Heart left ventricle (tissue), 16 donors: Measurements from ENCODE around the gene IL10RB. TPM values are rescaled to one million over a fixed set of nuclear protein-coding genes. Genes with fewer than 3 reads are reported as not detected.
"Not testable (repeated sequence)": the region's sequence is repeated elsewhere in the genome, so short reads cannot be mapped to it uniquely, and the experiment has no call there.

ENCODE experiments used
- ATAC-seq, 4 donors: fragments of 200-7000 bp; cut with Tn5 transposase; one replicate each; pipeline ENCODE4 v1.9.1; 2020 to 2022; ENCODE audit warnings: moderate library complexity in 4 of 4, mild to moderate bottlenecking in 3 of 4, moderate number of reproducible peaks in 1 of 4
- DNase-seq, 5 donors: peaks; one replicate each; pipeline ENCODE4 v3.0.0-alpha.2; 2020
- H3K27ac ChIP-seq, 12 donors: fragments of 200-600 bp; sonication (generic) in 4 of 12; one replicate each; pipeline versions ENCODE4 v1.5.0 to v1.8.0; 2016 to 2022; ENCODE audit warnings: mild to moderate bottlenecking in 2 of 12
- H3K27me3 ChIP-seq, 9 donors: fragments of 200-600 bp; sonication (generic) in 2 of 9; one replicate each; pipeline versions ENCODE4 v1.5.1 to v1.8.0; 2016 to 2022; ENCODE audit warnings: mild to moderate bottlenecking in 3 of 9
- H3K36me3 ChIP-seq, 9 donors: fragments of 200-600 bp; sonication (generic) in 2 of 9; one replicate each; pipeline versions ENCODE4 v1.5.0 to v1.8.0; 2018 to 2022; ENCODE audit warnings: mild to moderate bottlenecking in 2 of 9
- H3K4me1 ChIP-seq, 12 donors: fragments of 200-600 bp; sonication (generic) in 4 of 12; one replicate each; pipeline versions ENCODE4 v1.5.0 to v1.8.0; 2016 to 2022; ENCODE audit warnings: mild to moderate bottlenecking in 3 of 12
- H3K4me3 ChIP-seq, 12 donors: fragments of 200-600 bp; sonication (generic) in 4 of 12; one replicate each; pipeline versions ENCODE4 v1.5.0 to v1.8.0; 2017 to 2022; ENCODE audit warnings: mild to moderate bottlenecking in 9 of 12, moderate library complexity in 4 of 12
- H3K9me3 ChIP-seq, 12 donors: fragments of 200-600 bp; sonication (generic) in 4 of 12; one replicate each; pipeline versions ENCODE4 v1.5.0 to v1.8.0; 2016 to 2022; ENCODE audit warnings: mild to moderate bottlenecking in 1 of 12
- POLR2A ChIP-seq, 2 donors: fragments of 450-650 bp; IDR thresholded peaks; one replicate each; pipeline ENCODE4 v1.6.1; 2017; ENCODE audit warnings: antibody characterized with exemption in 2 of 2, mild to moderate bottlenecking in 2 of 2, moderate library complexity in 2 of 2
- WGBS, 4 donors: extraction: QIAGEN DNeasy Blood & Tissue Kit in 2 of 4; methylation state at CpG; one replicate each; pipeline versions ENCODE4 v1.1.5 to v1.1.7; 2013 to 2018; 5-methylcytosine and 5-hydroxymethylcytosine counted together
- intact Hi-C, 10 donors: fragments of 100-400 bp; cut with DNase I; formaldehyde crosslinking; loops; one replicate each; pipeline versions ENCODE4 v1.11.1 to v1.14.2; 2022
- polyA plus RNA-seq, 2 donors: library from polyadenylated mRNA; stranded (reverse); fragments of 200-250 nt; gene quantifications; one replicate each; pipeline ENCODE4 v1.2.3, GENCODE V29; 2013
- total RNA-seq, 9 donors: library from RNA; depleted of rRNA in 2 of 9; stranded (reverse); fragments of >200 nt in 2 of 9; fragmentation: NEBNext Ultra II Directional in 3 of 9; extraction: Animal tissue kit (Norgen Biotek cat#: 25700) in 3 of 9; gene quantifications; one replicate each; pipeline versions ENCODE4 v1.1.0 to v1.2.4, GENCODE V29; 2016 to 2023
- TF ChIP-seq, protein P1 (sequence below), 12 donors: fragments of 200-600 bp; sonication (generic) in 4 of 12; IDR thresholded peaks; one replicate each; pipeline versions ENCODE4 v1.5.0 to v1.8.0; 2018 to 2022; ENCODE audit warnings: antibody characterized with exemption in 12 of 12, mild to moderate bottlenecking in 5 of 12
- donor health status: ischemic (EF 13 %, LVEDD 7.1; RV severe dilation, severe dysfunction).
- donor health status: healthy with polysubstance abuse.
- donor health status: DM: no; HTN: yes; CAD: no.
- donor health status: DM: no; HTN: no; CAD: no.
- donor health status: ischemic (EF 25% LVEDD 6.9; RV normal size, moderate dysfunction).
- donor health status: ischemic (EF 25% LVEDD 5.7; RV mildly dilated, moderate dysfunction).
- donor health status: healthy.
- donor health status: DM: yes; HTN: yes; CAD: no.
- donor health status: ischemic (EF 35%, LVEDD 5.7; RV mildly dilated, moderate dysfunction).
- donor health status: nonischemic (EF 11% LVEDD 7.7; RV severe dilation, severe dysfunction).
- donor health status: DM: yes; HTN: yes; CAD: no.
- donor health status: PGD.
- donor health status: ischemic (EF 29% LVEDD 5.4; RV normal size, mild dysfunction).
- donor health status: nonischemic (EF 23%, LVEDD 6.1; RV moderate dilation, normal function).

The IL10RB gene
- total and polyA plus RNA-seq, 11 donors = 4.5 to 28.2 (median 8.3) TPM

- DNase-seq (no peak), ATAC-seq (no peak)
- Histone ChIP-seq H3K36me3 (peaks cover 0 to 43% (median 15%) of the 10 kb centered on the region in 9 donors), H3K4me1 (peaks cover 0 to 89% (median 27%) of the 10 kb centered on the region in 12 donors), H3K27me3 (no peaks in the 10 kb centered on the region), H3K4me3 (no peak overlapping the region), H3K9me3 (no peaks in the 10 kb centered on the region), H3K27ac (no peak overlapping the region)
- WGBS, 4 donors = 97 to 99% (median 98%) methylated on average over 2 of the region's 2 CpGs
- TF ChIP-seq, protein P1, sequence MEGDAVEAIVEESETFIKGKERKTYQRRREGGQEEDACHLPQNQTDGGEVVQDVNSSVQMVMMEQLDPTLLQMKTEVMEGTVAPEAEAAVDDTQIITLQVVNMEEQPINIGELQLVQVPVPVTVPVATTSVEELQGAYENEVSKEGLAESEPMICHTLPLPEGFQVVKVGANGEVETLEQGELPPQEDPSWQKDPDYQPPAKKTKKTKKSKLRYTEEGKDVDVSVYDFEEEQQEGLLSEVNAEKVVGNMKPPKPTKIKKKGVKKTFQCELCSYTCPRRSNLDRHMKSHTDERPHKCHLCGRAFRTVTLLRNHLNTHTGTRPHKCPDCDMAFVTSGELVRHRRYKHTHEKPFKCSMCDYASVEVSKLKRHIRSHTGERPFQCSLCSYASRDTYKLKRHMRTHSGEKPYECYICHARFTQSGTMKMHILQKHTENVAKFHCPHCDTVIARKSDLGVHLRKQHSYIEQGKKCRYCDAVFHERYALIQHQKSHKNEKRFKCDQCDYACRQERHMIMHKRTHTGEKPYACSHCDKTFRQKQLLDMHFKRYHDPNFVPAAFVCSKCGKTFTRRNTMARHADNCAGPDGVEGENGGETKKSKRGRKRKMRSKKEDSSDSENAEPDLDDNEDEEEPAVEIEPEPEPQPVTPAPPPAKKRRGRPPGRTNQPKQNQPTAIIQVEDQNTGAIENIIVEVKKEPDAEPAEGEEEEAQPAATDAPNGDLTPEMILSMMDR (IDR thresholded peaks at IDR 0.05) = no peak
- TF ChIP-seq POLR2A (IDR thresholded peaks at IDR 0.05) = no peak
- intact Hi-C loops = loop anchor here in 1 of 10 donors (5.0 kb wide), 1 partner anchor 47 kb away; no protein-coding TSS in a partner anchor
Observed at GRCh38 chr21:33240404-33240803, 25.8 kb upstream of the IL10RB start.

GRCh38 chr21:33241846-33242245 is 24.3 kb upstream of the IL10RB start:
- no peak overlapping the region for H3K4me3 ChIP-seq
- peaks cover 0 to 56% (median 28%) of the 10 kb centered on the region in 9 donors for H3K36me3 ChIP-seq
- no peaks in the 10 kb centered on the region for H3K27me3 ChIP-seq
- H3K27ac ChIP-seq = no peak overlapping the region
- TF ChIP-seq, protein P1 (IDR thresholded peaks at IDR 0.05) = no peak
- no peak for TF ChIP-seq POLR2A (IDR thresholded peaks at IDR 0.05)
- no peak for ATAC-seq
- H3K9me3 ChIP-seq = no peaks in the 10 kb centered on the region
- H3K4me1 ChIP-seq = peaks cover 0 to 84% (median 22%) of the 10 kb centered on the region in 12 donors
- WGBS, 4 donors = 88 to 93% (median 91%) methylated on average over 2 of the region's 2 CpGs
- intact Hi-C loops = loop anchor here in 1 of 10 donors (5.0 kb wide), 1 partner anchor 45 kb away; no protein-coding TSS in a partner anchor
- DNase-seq = no peak

DNA sequence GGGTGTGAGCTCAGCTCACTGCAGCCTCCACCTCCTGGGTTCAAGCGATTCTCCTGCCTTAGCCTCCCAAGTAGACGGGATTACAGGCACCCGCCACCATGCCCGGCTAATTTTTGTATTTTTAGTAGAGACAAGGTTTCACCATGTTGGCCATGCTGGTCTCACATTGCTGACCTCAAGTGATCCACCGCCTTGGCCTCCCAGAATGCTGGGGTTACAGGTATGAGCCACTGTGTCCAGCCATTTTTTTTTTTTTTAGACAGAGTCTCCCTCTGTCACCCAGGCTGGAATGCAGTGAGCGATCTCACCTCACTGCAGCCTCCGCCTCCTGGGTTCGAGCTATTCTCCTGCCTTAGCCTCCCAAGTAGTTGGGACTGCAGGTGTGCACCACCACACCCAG is 23.3 kb upstream of the IL10RB start:
- H3K27me3 ChIP-seq, H3K9me3 ChIP-seq, H3K4me3 ChIP-seq, H3K27ac ChIP-seq, ATAC-seq, DNase-seq: not testable (repeated sequence)
- WGBS, 4 donors = 94 to 98% (median 96%) methylated on average over 8 of the region's 8 CpGs
- intact Hi-C loops = loop anchor here in 1 of 10 donors (5.0 kb wide), 1 partner anchor 44 kb away; no protein-coding TSS in a partner anchor
- H3K36me3 ChIP-seq = peaks cover 0 to 59% (median 38%) of the 10 kb centered on the region in 9 donors
- H3K4me1 ChIP-seq = peaks cover 0 to 84% (median 21%) of the 10 kb centered on the region in 12 donors

- Histone ChIP-seq H3K27me3 (no peaks in the 10 kb centered on the region), H3K4me3 (peak overlapping the region in 1 of 12 donors; percentile 5), H3K4me1 (peaks cover 0 to 79% (median 19%) of the 10 kb centered on the region in 12 donors), H3K27ac (peak overlapping the region in 10 of 12 donors; percentile 0 to 77 (median 45)), H3K9me3 (no peaks in the 10 kb centered on the region), H3K36me3 (peaks cover 0 to 71% (median 51%) of the 10 kb centered on the region in 9 donors)
- ATAC-seq (peak; percentile 68 to 84 (median 80)), DNase-seq (no peak)
- intact Hi-C loops = loop anchor here in 1 of 10 donors (5.0 kb wide), 1 partner anchor 43 kb away; no protein-coding TSS in a partner anchor
- WGBS, 4 donors = 43 to 59% (median 55%) methylated on average over 6 of the region's 6 CpGs
- TF ChIP-seq, protein P1 (IDR thresholded peaks at IDR 0.05) = no peak
Observed at GRCh38 chr21:33244082-33244778, 21.9 kb upstream of the IL10RB start.
